ENCODE results near the gene FOXO1. TPM values are rescaled to one million over a fixed set of nuclear protein-coding genes. Genes with fewer than 3 reads are reported as not detected.

The FOXO1 gene
- total RNA-seq, 1 experiment from 2014 or later, result 10.5 TPM

DNA sequence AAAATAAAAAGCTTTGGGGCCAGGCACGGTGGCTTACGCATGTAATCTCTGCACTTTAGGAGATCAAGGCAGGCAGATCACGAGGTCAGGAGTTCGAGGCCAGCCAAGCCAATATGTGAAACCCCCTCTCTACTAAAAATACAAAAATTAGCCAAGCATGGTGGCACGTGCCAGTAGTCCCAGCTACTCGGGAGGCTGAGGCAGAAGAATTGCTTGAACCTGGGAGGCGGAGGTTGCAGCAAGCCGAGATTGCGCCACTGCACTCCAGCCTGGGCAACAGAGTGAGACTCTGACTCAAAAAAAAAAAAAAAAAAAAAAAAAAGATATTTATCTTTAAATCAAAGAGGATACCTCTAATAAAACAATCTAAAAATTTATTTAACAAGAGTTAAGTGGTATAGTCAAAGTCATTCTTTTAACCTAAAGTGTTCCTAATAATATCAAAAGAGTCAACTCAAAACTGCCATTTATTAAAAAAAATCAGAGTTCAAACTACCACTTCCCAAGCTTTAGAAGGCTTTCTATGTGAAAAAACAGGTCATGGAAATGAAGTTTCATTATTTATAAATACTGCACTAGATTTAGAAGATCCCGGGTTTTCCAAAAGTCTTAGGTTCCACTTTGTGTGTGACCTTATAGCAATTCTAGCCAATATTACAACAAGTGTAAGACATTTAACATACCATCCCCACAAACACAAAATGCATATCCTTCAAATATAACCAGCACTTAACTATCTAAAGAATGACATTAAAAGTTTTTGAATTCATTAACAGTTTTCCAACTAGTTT lies 4.4 kb downstream of the FOXO1 start:
- Histone ChIP-seq H4K20me1 (ENCODE audit: insufficient read depth) (no peaks in the 10 kb centered on the region), H3K4me2 (peak overlapping the region; percentile 92), H3K4me1 (replicated peaks; ENCODE audit: insufficient read depth) (peaks cover 17% of the 10 kb centered on the region), H3K36me3 (ENCODE audit: low read depth) (no peaks in the 10 kb centered on the region), H2AFZ (no peak overlapping the region), H3F3A (ENCODE audit: insufficient read depth, low read depth) (0 out of 2 replicates have a peak, but pooled peaks cover 4% of the 10 kb centered on the region), H3K27ac (peak overlapping the region; percentile 48), H3K79me2 (ENCODE audit: low read depth) (peaks cover 65% of the 10 kb centered on the region), H3K9me3 (ENCODE audit: insufficient read depth, low read depth) (no peaks in the 10 kb centered on the region), H3K9me2 (ENCODE audit: insufficient read depth) (no peaks in the 10 kb centered on the region), H3K4me3 (peak overlapping the region; percentile 24; the same call in 1 of the 2 replicates), H3K27me3 (ENCODE audit: insufficient read depth, low read depth) (no peaks in the 10 kb centered on the region)
- DNase-seq, result no peak
- CTCF ChIA-PET, result interaction anchor here (0.6 kb wide), 1 partner anchor 209 kb away, joined by 4 read pairs; no protein-coding TSS in a partner anchor
- BruUV-seq (replicated peaks), result no TSS peak
- TF ChIP-seq EZH2 (IDR thresholded peaks at IDR 0.05; ENCODE audit: low read depth), result no peak
- TF ChIP-seq, protein P1, sequence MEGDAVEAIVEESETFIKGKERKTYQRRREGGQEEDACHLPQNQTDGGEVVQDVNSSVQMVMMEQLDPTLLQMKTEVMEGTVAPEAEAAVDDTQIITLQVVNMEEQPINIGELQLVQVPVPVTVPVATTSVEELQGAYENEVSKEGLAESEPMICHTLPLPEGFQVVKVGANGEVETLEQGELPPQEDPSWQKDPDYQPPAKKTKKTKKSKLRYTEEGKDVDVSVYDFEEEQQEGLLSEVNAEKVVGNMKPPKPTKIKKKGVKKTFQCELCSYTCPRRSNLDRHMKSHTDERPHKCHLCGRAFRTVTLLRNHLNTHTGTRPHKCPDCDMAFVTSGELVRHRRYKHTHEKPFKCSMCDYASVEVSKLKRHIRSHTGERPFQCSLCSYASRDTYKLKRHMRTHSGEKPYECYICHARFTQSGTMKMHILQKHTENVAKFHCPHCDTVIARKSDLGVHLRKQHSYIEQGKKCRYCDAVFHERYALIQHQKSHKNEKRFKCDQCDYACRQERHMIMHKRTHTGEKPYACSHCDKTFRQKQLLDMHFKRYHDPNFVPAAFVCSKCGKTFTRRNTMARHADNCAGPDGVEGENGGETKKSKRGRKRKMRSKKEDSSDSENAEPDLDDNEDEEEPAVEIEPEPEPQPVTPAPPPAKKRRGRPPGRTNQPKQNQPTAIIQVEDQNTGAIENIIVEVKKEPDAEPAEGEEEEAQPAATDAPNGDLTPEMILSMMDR (conservative IDR thresholded peaks at IDR 0.05), result no peak
- POLR2A ChIA-PET (ENCODE audit: unreplicated experiment), result interaction anchor here (0.5 kb wide), 1 partner anchor 210 kb away, joined by 6 read pairs; no protein-coding TSS in a partner anchor
- intact Hi-C loops (cut with micrococcal nuclease; ENCODE audit: unreplicated experiment), result loop anchor here (10.0 kb wide), 1 partner anchor 67 kb away; no protein-coding TSS in a partner anchor

DNA sequence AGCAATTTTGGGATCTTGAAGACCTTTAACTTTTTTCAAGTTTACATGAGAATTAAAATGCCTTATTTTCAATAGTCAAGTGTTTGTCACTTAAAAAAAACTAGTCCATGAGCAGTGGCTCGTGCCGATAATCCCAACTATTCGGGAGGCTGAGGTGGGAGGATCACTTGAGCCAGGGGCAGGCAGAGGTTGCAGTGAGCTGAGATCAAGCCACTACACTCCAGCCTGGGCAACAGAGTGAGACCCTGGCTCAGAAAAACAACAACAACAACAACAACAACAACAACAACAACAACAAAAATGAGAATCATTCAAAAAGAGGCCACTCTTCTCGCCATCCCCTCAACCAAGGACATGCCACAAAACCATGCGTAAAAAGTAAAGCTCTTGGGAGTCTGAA lies 5.7 kb downstream of the FOXO1 start:
- TF ChIP-seq, protein P1 (conservative IDR thresholded peaks at IDR 0.05), result no peak
- no peak for TF ChIP-seq EZH2 (IDR thresholded peaks at IDR 0.05; ENCODE audit: low read depth)
- Histone ChIP-seq H3K27ac (no peak overlapping the region), H2AFZ (no peak overlapping the region), H3K27me3 (ENCODE audit: insufficient read depth, low read depth) (no peaks in the 10 kb centered on the region), H3F3A (ENCODE audit: insufficient read depth, low read depth) (0 out of 2 replicates have a peak, but pooled peaks cover 4% of the 10 kb centered on the region), H3K79me2 (ENCODE audit: low read depth) (peaks cover 77% of the 10 kb centered on the region), H3K4me1 (replicated peaks; ENCODE audit: insufficient read depth) (peaks cover 17% of the 10 kb centered on the region), H3K4me2 (no peak overlapping the region), H3K9me2 (ENCODE audit: insufficient read depth) (no peaks in the 10 kb centered on the region), H3K4me3 (no peak overlapping the region), H3K36me3 (ENCODE audit: low read depth) (no peaks in the 10 kb centered on the region), H4K20me1 (ENCODE audit: insufficient read depth) (no peaks in the 10 kb centered on the region), H3K9me3 (ENCODE audit: insufficient read depth, low read depth) (no peaks in the 10 kb centered on the region)
- ChIA-PET CTCF (no interaction called here), POLR2A (ENCODE audit: unreplicated experiment) (interaction anchor here (0.7 kb wide), 1 partner anchor 191 kb away, joined by 9 read pairs; no protein-coding TSS in a partner anchor)
- intact Hi-C loops (cut with micrococcal nuclease; ENCODE audit: unreplicated experiment), result loop anchor here (10.0 kb wide), 1 partner anchor 66 kb away; no protein-coding TSS in a partner anchor
- no peak for DNase-seq
- no TSS peak for BruUV-seq (replicated peaks)

DNA sequence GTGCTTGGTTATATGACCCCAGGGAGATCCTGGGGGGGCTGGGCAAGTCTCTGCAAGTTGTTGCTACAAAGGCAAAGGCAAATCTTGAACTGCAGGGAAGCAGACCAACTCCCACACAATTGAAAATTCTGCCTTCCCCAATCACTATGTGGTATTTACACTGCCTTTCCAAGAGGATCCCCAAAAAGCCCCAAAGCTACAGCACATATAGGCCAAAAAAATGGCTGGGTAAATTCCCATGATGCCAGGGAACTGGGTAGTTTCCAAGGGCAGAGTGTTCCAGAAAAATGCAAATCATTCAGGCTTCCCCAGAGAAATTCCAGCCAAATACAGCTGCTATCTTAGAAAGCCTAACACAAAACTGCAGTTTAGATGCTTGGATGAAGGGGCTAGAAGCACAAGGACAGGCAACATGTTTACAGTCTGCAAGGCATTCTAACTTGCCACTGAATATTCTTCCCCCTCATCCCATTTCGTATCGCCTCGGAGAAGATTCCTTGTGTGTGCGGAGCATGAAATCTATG lies 6.2 kb downstream of the FOXO1 start:
- Histone ChIP-seq H3K4me1 (replicated peaks; ENCODE audit: insufficient read depth) (peaks cover 17% of the 10 kb centered on the region), H3K27me3 (ENCODE audit: insufficient read depth, low read depth) (no peaks in the 10 kb centered on the region), H3K4me3 (no peak overlapping the region), H3K79me2 (ENCODE audit: low read depth) (peaks cover 79% of the 10 kb centered on the region), H3K27ac (no peak overlapping the region), H4K20me1 (ENCODE audit: insufficient read depth) (no peaks in the 10 kb centered on the region), H2AFZ (no peak overlapping the region), H3K9me2 (ENCODE audit: insufficient read depth) (no peaks in the 10 kb centered on the region), H3K36me3 (ENCODE audit: low read depth) (no peaks in the 10 kb centered on the region), H3K9me3 (ENCODE audit: insufficient read depth, low read depth) (no peaks in the 10 kb centered on the region), H3K4me2 (no peak overlapping the region), H3F3A (ENCODE audit: insufficient read depth, low read depth) (0 out of 2 replicates have a peak, but pooled peaks cover 4% of the 10 kb centered on the region)
- ChIA-PET POLR2A (ENCODE audit: unreplicated experiment) (interaction anchor here (0.7 kb wide), 1 partner anchor 190 kb away, joined by 9 read pairs; no protein-coding TSS in a partner anchor), CTCF (no interaction called here)
- TF ChIP-seq EZH2 (IDR thresholded peaks at IDR 0.05; ENCODE audit: low read depth), result no peak
- TF ChIP-seq, protein P1 (conservative IDR thresholded peaks at IDR 0.05), result no peak
- BruUV-seq (replicated peaks), result no TSS peak
- intact Hi-C loops (cut with micrococcal nuclease; ENCODE audit: unreplicated experiment), result loop anchor here (10.0 kb wide), 1 partner anchor 65 kb away; no protein-coding TSS in a partner anchor
- DNase-seq, result no peak
